ENCODE results near the gene SLC25A5.

SLC25A5 gene

DNA sequence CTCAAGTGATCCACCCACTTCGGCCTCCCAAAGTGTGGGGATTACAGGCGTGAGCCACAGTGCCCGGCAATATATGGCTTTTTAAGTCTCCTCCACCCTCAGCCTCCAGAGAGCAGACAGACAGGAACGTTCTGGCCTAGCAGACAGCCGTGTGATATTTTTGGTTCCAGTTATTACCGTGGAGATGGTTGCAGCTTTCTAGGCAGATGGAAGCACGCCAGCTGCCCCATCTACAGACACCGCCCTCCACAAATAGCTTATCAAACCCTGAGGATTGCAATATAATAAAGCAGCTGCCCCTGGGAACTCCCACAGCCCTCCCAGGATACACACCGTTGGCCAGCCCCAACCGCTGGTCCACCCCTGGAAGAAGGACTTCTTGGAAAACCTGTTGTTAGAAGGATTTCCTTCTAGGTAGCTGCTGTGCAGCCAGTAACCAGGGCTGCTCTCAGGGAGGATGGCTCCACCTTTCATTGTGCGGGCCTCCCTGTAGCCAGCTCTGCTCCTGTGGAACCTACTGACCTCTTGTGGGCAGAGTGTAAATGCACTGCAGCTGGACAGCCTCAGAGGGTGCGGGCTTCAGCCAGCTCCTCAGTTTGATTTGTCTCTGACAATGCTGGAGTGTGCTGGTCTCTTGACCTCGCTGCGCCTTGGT lies 44.0 kb downstream of the SLC25A5 start:
- Mint-ChIP-seq H3K36me3 (ENCODE audit: low read depth) (no peaks in the 10 kb centered on the region), H3K4me1 (ENCODE audit: low read depth) (peaks cover 5% of the 10 kb centered on the region), H3K27ac (no peak overlapping the region), H3K27me3 (ENCODE audit: low read depth) (peaks cover 5% of the 10 kb centered on the region), H3K9me3 (no peaks in the 10 kb centered on the region), H3K4me3 (no peak overlapping the region)

- Mint-ChIP-seq H3K4me3 (no peak overlapping the region), H3K27me3 (ENCODE audit: low read depth) (no peaks in the 10 kb centered on the region), H3K4me1 (ENCODE audit: low read depth) (peaks cover 5% of the 10 kb centered on the region), H3K9me3 (no peaks in the 10 kb centered on the region), H3K36me3 (ENCODE audit: low read depth) (no peaks in the 10 kb centered on the region), H3K27ac (no peak overlapping the region)
These were observed 48.0 kb downstream of the SLC25A5 start for GRCh38 chrX:119516157-119516702.

GRCh38 chrX:119518371-119518770 lies 50.1 kb downstream of the SLC25A5 start:
- Mint-ChIP-seq H3K9me3 (no peaks in the 10 kb centered on the region), H3K27ac (no peak overlapping the region), H3K4me3 (no peak overlapping the region), H3K4me1 (ENCODE audit: low read depth) (peaks cover 5% of the 10 kb centered on the region), H3K27me3 (ENCODE audit: low read depth) (no peaks in the 10 kb centered on the region), H3K36me3 (ENCODE audit: low read depth) (no peaks in the 10 kb centered on the region)
